ENCODE measurements around the gene BCO2. TPM values are rescaled to one million over a fixed set of nuclear protein-coding genes. Genes with fewer than 3 reads are reported as not detected.

Gene BCO2
- total RNA-seq, 2 experiments from 2014 or later: 0.97 to 1.4 TPM

DNA sequence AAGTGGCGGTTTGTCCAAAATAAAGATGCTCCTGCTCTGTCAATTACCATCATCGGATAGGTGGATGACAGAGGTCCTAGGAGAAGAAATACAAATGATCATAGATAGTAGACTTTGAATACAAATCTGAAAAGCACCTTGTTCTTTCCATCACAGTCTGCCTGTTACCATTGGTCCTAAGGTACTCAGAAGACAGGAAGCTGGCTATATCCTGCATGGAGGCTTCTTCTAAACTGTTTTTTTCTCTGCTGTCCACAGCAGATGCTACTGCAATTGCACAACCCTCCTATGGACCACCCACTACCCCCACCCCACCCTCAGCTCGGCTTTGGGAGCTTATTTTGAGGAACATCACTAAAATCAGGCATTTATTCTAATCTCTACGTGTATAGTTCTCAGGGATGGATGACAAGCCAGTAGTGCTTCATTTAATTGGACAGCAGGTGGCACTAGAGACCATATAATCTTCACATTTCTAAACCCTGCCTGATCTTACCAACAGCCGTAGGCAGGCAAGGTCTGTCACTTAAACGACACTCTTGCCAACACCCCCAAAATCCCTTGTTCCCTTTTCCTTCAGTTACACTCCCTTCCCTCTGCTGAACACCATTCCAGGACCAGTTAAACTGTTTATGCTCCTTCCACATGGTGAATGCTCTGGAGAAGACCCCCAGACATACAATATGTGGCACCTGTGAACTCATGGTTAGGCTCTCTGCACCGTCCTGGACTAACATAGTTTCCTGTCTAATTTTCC, 44.3 kb downstream of the BCO2 start:
- POLR2A ChIA-PET: interaction anchor here (0.7 kb wide), 1 partner anchor 11 kb away, joined by 4 read pairs; no protein-coding TSS in a partner anchor

DNA sequence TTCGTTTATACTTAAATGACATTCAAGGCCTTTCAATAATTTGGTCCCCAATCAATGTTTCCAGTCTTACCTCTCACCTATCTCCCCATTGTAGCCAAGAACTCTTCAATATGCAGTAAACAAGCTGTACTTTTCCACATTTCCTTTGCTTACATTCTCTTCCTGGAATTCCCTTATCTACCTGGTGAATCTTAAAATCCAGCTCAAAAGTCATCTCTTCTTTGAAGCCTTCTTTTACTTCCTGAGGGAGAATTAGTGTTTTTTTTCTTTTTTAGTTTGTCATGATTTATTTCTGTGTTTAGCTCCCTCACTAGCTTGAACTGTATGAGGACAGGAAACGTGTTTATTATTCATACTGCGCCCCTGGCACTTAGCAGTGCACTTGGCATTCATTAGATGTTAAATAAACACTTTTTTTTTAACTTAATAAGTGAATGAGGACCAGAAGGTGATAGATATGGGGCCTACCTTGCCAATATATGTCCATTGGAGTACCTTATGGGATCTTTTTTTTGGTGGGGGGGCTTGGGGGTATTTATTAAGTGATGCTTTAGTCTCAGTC, 46.0 kb downstream of the BCO2 start:
- no peak overlapping the region for H3K27ac Mint-ChIP-seq
- DNase-seq (no peak), ATAC-seq (no peak)
- H3K4me3 Mint-ChIP-seq: no peak overlapping the region
- peaks cover 8% of the 10 kb centered on the region for H3K4me1 Mint-ChIP-seq (ENCODE audit: low read depth)
- intact Hi-C loops (cut with micrococcal nuclease): no loop called here
- peaks cover 1% of the 10 kb centered on the region for H3K27me3 Mint-ChIP-seq
- POLR2A ChIA-PET: interaction anchor here (0.7 kb wide), 1 partner anchor 49 kb away, joined by 3 read pairs; no protein-coding TSS in a partner anchor
- CTCF ChIA-PET: interaction anchor here (0.8 to 7.7 kb wide), 7 partner anchors 31 to 367 kb away, joined by 3 to 208 read pairs (median 3); no protein-coding TSS in a partner anchor
- no peaks in the 10 kb centered on the region for H3K9me3 Mint-ChIP-seq
- TF ChIP-seq, protein P1, sequence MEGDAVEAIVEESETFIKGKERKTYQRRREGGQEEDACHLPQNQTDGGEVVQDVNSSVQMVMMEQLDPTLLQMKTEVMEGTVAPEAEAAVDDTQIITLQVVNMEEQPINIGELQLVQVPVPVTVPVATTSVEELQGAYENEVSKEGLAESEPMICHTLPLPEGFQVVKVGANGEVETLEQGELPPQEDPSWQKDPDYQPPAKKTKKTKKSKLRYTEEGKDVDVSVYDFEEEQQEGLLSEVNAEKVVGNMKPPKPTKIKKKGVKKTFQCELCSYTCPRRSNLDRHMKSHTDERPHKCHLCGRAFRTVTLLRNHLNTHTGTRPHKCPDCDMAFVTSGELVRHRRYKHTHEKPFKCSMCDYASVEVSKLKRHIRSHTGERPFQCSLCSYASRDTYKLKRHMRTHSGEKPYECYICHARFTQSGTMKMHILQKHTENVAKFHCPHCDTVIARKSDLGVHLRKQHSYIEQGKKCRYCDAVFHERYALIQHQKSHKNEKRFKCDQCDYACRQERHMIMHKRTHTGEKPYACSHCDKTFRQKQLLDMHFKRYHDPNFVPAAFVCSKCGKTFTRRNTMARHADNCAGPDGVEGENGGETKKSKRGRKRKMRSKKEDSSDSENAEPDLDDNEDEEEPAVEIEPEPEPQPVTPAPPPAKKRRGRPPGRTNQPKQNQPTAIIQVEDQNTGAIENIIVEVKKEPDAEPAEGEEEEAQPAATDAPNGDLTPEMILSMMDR (IDR thresholded peaks at IDR 0.05): no peak
- H3K36me3 Mint-ChIP-seq (ENCODE audit: low read depth): no peaks in the 10 kb centered on the region

More for the DNA sequence above, 44.3 kb downstream of the BCO2 start:
- Mint-ChIP-seq H3K4me3 (no peak overlapping the region), H3K27ac (no peak overlapping the region), H3K36me3 (ENCODE audit: low read depth) (no peaks in the 10 kb centered on the region), H3K9me3 (no peaks in the 10 kb centered on the region), H3K27me3 (no peaks in the 10 kb centered on the region), H3K4me1 (ENCODE audit: low read depth) (peaks cover 5% of the 10 kb centered on the region)
- TF ChIP-seq, protein P1 (IDR thresholded peaks at IDR 0.05): peak; percentile 62
- intact Hi-C loops (cut with micrococcal nuclease): loop anchor here (1.0 to 10.0 kb wide), 2 partner anchors 61 to 335 kb away; no protein-coding TSS in a partner anchor
- peak; percentile 100 for ATAC-seq
- CTCF ChIA-PET: interaction anchor here (0.6 to 7.7 kb wide), 26 partner anchors 8 to 1070 kb away, joined by 3 to 208 read pairs (median 4); no protein-coding TSS in a partner anchor
- DNase-seq: peak; percentile 54

DNA sequence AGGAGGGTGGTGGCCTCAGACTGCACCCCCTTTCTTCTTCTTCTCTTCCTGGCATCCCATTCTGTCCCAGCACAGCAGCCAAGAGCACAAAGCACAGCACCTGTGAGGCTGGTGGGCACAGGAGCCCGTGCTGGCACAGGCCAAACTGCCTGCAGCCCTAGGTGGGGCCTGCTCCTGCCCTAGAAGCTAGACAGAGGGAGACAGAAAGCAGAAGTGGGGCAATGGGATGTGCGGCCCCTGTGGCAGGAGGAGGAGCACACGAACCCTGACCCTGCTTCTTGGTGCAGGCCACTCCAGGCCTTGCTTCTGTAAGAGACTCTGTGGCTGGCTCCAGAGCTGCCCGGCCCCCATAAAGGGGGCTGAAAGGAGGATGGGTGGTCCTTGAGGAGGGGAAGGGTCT, 47.0 kb downstream of the BCO2 start:
- Mint-ChIP-seq H3K4me3 (no peak overlapping the region), H3K27me3 (peaks cover 1% of the 10 kb centered on the region), H3K4me1 (ENCODE audit: low read depth) (peaks cover 10% of the 10 kb centered on the region), H3K27ac (no peak overlapping the region), H3K36me3 (ENCODE audit: low read depth) (no peaks in the 10 kb centered on the region), H3K9me3 (no peaks in the 10 kb centered on the region)
- CTCF ChIA-PET: interaction anchor here (0.9 to 7.7 kb wide), 3 partner anchors 58 to 333 kb away, joined by 4 to 208 read pairs (median 4); no protein-coding TSS in a partner anchor
- ATAC-seq: no peak
- no peak for DNase-seq
- TF ChIP-seq, protein P1 (IDR thresholded peaks at IDR 0.05): no peak
- POLR2A ChIA-PET: interaction anchor here (0.7 kb wide), 1 partner anchor 46 kb away, joined by 3 read pairs; no protein-coding TSS in a partner anchor
- intact Hi-C loops (cut with micrococcal nuclease): no loop called here

DNA sequence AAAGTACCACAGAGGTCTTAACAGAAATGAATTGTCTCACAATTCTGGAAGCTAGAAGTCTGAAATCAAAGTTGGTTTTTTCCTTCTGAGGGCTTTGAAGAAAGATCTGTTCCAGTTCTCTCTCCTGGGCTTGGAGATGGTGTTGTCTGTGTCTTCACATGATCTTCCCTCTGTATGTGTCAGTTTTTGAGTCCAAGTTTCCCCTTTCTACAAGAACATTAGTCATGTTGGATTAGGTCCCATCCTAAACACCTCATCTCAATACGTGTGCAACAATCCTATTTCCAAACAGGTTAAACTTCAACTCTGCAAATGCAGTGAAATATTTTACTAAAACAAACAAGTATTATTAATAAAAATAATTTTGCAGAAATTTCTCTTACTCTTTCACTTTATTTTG, 47.8 kb downstream of the BCO2 start:
- peaks cover 16% of the 10 kb centered on the region for H3K4me1 Mint-ChIP-seq (ENCODE audit: low read depth)
- TF ChIP-seq, protein P1 (IDR thresholded peaks at IDR 0.05): no peak
- intact Hi-C loops (cut with micrococcal nuclease): no loop called here
- CTCF ChIA-PET: interaction anchor here (1.2 to 7.7 kb wide), 2 partner anchors 57 to 332 kb away, joined by 4 to 208 read pairs; no protein-coding TSS in a partner anchor
- DNase-seq (no peak), ATAC-seq (no peak)
- no peak overlapping the region for H3K4me3 Mint-ChIP-seq
- no peaks in the 10 kb centered on the region for H3K9me3 Mint-ChIP-seq
- H3K27me3 Mint-ChIP-seq: peaks cover 1% of the 10 kb centered on the region
- H3K36me3 Mint-ChIP-seq (ENCODE audit: low read depth): no peaks in the 10 kb centered on the region
- no peak overlapping the region for H3K27ac Mint-ChIP-seq
- POLR2A ChIA-PET: interaction anchor here (0.6 to 0.7 kb wide), 2 partner anchors 46 to 118 kb away, joined by 3 read pairs; no protein-coding TSS in a partner anchor
